GM12891 (cell line): Measurements from ENCODE around the gene ZDHHC6.

Source experiments
- PAX5 ChIP-seq: IDR thresholded peaks from 2 replicates; pipeline ENCODE4 v1.6.1; 2011; ENCODE audit warnings: low read length, moderate library complexity, mild to moderate bottlenecking; ENCODE audit not compliant: insufficient read depth, severe bottlenecking
- POLR2A ChIP-seq: IDR thresholded peaks from 2 replicates; pipeline ENCODE4 v1.6.1; 2011; ENCODE audit warnings: low read depth, low read length, control low read depth
- POLR2AphosphoS5 ChIP-seq: IDR thresholded peaks from 2 replicates; pipeline ENCODE4 v1.6.1; 2011; ENCODE audit warnings: low read depth, low read length, control low read depth
- POU2F2 ChIP-seq: IDR thresholded peaks from 2 replicates; pipeline ENCODE4 v1.6.1; 2011; ENCODE audit warnings: low read depth, mild to moderate bottlenecking, control low read depth, low read length, moderate library complexity
- SPI1 ChIP-seq: IDR thresholded peaks from 2 replicates; pipeline ENCODE4 v1.6.1; 2011; ENCODE audit warnings: low read depth, low read length, control low read depth
- TAF1 ChIP-seq: IDR thresholded peaks from 2 replicates; pipeline ENCODE4 v1.6.1; 2011; ENCODE audit warnings: low read depth, low read length, control low read depth

DNA sequence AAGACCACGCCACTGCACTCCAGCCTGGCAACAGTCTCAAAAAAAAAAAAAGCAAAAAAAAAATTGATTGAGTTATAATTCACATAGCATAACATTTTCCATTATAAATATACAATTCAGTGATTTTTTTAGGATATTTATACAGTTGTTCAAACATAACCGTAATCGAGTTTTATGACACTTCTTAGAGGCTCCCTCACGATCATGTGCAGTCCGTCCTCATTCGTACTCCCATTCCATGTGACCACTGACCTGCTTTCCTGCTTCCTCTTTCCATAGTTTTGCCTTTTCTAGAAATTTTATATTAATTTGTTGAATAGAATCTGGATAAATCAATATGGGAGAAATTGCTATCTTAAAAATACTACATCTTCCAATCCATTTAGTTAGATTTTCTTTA lies 46.0 kb upstream of the ZDHHC6 start:
- TF ChIP-seq POLR2A: no peak
- TF ChIP-seq POLR2AphosphoS5: no peak
- no peak for TF ChIP-seq TAF1
- TF ChIP-seq SPI1: no peak
- no peak for TF ChIP-seq POU2F2
- no peak for TF ChIP-seq PAX5
